HEK293T (cell line): ENCODE data around the gene CD69.

Source experiments
- ARNT ChIP-seq: fragments of 450-650 bp; IDR thresholded peaks from 2 replicates; pipeline ENCODE4 v1.6.1; 2017; ENCODE audit warnings: mild to moderate bottlenecking
- BHLHE40 ChIP-seq: fragments of 450-650 bp; IDR thresholded peaks from 2 replicates; pipeline ENCODE4 v1.6.1; 2016; ENCODE audit warnings: mild to moderate bottlenecking, moderate library complexity, borderline replicate concordance
- CTBP1 ChIP-seq: fragments of 450-650 bp; IDR thresholded peaks from 2 replicates; pipeline ENCODE4 v1.6.1; 2016; ENCODE audit warnings: borderline replicate concordance
- ELF4 ChIP-seq: fragments of 450-650 bp; IDR thresholded peaks from 2 replicates; pipeline ENCODE4 v1.6.1; 2017; ENCODE audit warnings: antibody characterized with exemption
- FOXA1 ChIP-seq: fragments of 450-650 bp; IDR thresholded peaks from 2 replicates; pipeline ENCODE4 v1.6.1; 2016; ENCODE audit warnings: mild to moderate bottlenecking
- FOXK2 ChIP-seq: fragments of 450-650 bp; IDR thresholded peaks from 2 replicates; pipeline ENCODE4 v1.6.1; 2016; ENCODE audit warnings: mild to moderate bottlenecking
- FOXM1 ChIP-seq: fragments of 450-650 bp; IDR thresholded peaks from 2 replicates; pipeline ENCODE4 v1.6.1; 2017; ENCODE audit warnings: mild to moderate bottlenecking, borderline replicate concordance
- HDGF ChIP-seq: fragments of 450-650 bp; IDR thresholded peaks from 2 replicates; pipeline ENCODE4 v1.6.1; 2017; ENCODE audit warnings: antibody characterized with exemption, borderline replicate concordance
- L3MBTL2 ChIP-seq: fragments of 450-650 bp; conservative IDR thresholded peaks from 2 replicates; pipeline ENCODE4 v1.6.1; 2016; ENCODE audit warnings: mild to moderate bottlenecking
- SP1 ChIP-seq: fragments of 450-650 bp; IDR thresholded peaks from 2 replicates; pipeline ENCODE4 v1.6.1; 2017
- TARDBP ChIP-seq: fragments of 450-650 bp; IDR thresholded peaks from 2 replicates; pipeline ENCODE4 v1.6.1; 2016
- ZNF384 ChIP-seq: fragments of 450-650 bp; IDR thresholded peaks from 2 replicates; pipeline ENCODE4 v1.6.1; 2016

GRCh38 chr12:9755035-9755434 is 5.7 kb downstream of the CD69 start:
- TF ChIP-seq BHLHE40 (no peak), L3MBTL2 (no peak), HDGF (no peak), ZNF384 (no peak), FOXA1 (no peak), FOXM1 (no peak), FOXK2 (no peak), CTBP1 (no peak), TARDBP (no peak), ELF4 (no peak), ARNT (no peak), SP1 (no peak)
